Measurements from ENCODE around the gene HOXA2. TPM values are rescaled to one million over a fixed set of nuclear protein-coding genes. Genes with fewer than 3 reads are reported as not detected.
A peak's percentile ranks its signal among the peaks of the same experiment; 100 is the strongest.

The HOXA2 gene
- total RNA-seq, 1 experiment from 2014 or later, result not detected

GRCh38 chr7:27123007-27123476 lies 20.6 kb upstream of the HOXA2 start:
- BruUV-seq (replicated peaks), result no TSS peak
- no peak for DNase-seq (ENCODE audit: low spot score)
- POLR2A ChIA-PET (ENCODE audit: low non-redundant PET), result no interaction called here
- CTCF ChIA-PET, result no interaction called here
- peaks cover 100% of the 10 kb centered on the region for H3K27me3 ChIP-seq (replicated peaks; ENCODE audit: insufficient read depth, low read depth, low read length, poor library complexity)
- no peaks in the 10 kb centered on the region for H3K9me3 ChIP-seq (ENCODE audit: low read depth, low read length, poor library complexity, severe bottlenecking)
- intact Hi-C loops (cut with micrococcal nuclease; ENCODE audit: unreplicated experiment), result no loop called here
- no peak overlapping the region for H3K4me3 ChIP-seq (ENCODE audit: low read depth, low read length, poor library complexity, severe bottlenecking)
- no peaks in the 10 kb centered on the region for H3K36me3 ChIP-seq (ENCODE audit: insufficient read depth, low read length, poor library complexity, severe bottlenecking)
- H3K27ac ChIP-seq (ENCODE audit: low read depth, low read length, poor library complexity, severe bottlenecking), result no peak overlapping the region
- TF ChIP-seq EZH2 (IDR thresholded peaks at IDR 0.05; ENCODE audit: borderline replicate concordance, low read depth, low read length, poor library complexity, severe bottlenecking), result no peak
- TF ChIP-seq, protein P1, sequence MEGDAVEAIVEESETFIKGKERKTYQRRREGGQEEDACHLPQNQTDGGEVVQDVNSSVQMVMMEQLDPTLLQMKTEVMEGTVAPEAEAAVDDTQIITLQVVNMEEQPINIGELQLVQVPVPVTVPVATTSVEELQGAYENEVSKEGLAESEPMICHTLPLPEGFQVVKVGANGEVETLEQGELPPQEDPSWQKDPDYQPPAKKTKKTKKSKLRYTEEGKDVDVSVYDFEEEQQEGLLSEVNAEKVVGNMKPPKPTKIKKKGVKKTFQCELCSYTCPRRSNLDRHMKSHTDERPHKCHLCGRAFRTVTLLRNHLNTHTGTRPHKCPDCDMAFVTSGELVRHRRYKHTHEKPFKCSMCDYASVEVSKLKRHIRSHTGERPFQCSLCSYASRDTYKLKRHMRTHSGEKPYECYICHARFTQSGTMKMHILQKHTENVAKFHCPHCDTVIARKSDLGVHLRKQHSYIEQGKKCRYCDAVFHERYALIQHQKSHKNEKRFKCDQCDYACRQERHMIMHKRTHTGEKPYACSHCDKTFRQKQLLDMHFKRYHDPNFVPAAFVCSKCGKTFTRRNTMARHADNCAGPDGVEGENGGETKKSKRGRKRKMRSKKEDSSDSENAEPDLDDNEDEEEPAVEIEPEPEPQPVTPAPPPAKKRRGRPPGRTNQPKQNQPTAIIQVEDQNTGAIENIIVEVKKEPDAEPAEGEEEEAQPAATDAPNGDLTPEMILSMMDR (conservative IDR thresholded peaks at IDR 0.05; ENCODE audit: low read depth, low read length), result no peak
- H3K4me1 ChIP-seq (ENCODE audit: insufficient read depth, low read length, poor library complexity, severe bottlenecking), result no peaks in the 10 kb centered on the region

DNA sequence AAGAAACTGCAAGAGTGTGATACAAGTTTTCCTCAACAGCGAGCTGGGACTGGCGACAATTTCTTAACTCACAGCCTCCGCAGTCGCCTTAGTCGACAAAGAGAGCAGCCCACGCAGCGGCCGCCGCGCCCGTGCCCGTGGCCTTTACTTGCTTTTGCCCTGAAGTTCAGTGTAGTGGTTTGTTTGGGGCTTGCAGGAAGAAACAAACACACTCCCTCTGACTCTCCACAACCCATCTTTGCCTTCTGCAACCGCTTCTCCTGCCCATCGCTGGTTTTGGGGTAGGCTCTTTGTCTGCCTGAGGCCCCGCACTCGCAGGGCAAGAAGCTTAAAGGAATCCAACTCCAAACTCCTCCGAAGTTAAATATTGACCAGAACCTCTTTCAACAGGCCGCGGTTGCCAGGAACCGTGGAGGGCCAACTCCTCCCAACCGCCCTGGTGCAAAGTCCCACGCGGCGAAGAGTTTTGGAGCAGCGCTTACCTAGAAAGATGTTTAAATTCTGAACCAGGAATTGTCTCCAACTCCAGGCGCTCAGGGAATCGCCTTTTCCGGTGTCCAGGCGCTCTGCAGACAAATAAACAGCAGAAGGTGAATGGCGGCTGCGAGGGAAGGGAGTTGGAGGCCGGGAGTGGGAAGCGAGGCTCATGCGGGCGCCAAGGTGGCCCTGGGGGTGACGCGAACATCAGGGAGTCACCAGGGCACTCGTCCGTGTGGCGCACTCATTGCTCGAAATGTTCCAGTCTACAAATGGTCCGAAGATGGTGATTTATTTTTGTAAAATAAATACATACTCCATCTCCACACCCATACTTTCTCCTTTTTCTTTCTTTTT lies 19.8 kb upstream of the HOXA2 start:
- DNase-seq (ENCODE audit: low spot score), result no peak
- CTCF ChIA-PET, result no interaction called here
- no peak overlapping the region for H3K4me3 ChIP-seq (ENCODE audit: low read depth, low read length, poor library complexity, severe bottlenecking)
- no TSS peak for BruUV-seq (replicated peaks)
- H3K36me3 ChIP-seq (ENCODE audit: insufficient read depth, low read length, poor library complexity, severe bottlenecking), result no peaks in the 10 kb centered on the region
- peaks cover 100% of the 10 kb centered on the region for H3K27me3 ChIP-seq (replicated peaks; ENCODE audit: insufficient read depth, low read depth, low read length, poor library complexity)
- intact Hi-C loops (cut with micrococcal nuclease; ENCODE audit: unreplicated experiment), result no loop called here
- H3K9me3 ChIP-seq (ENCODE audit: low read depth, low read length, poor library complexity, severe bottlenecking), result no peaks in the 10 kb centered on the region
- POLR2A ChIA-PET (ENCODE audit: low non-redundant PET), result no interaction called here
- TF ChIP-seq, protein P1 (conservative IDR thresholded peaks at IDR 0.05; ENCODE audit: low read depth, low read length), result no peak
- peak; percentile 54 for TF ChIP-seq EZH2 (IDR thresholded peaks at IDR 0.05; ENCODE audit: borderline replicate concordance, low read depth, low read length, poor library complexity, severe bottlenecking)
- H3K4me1 ChIP-seq (ENCODE audit: insufficient read depth, low read length, poor library complexity, severe bottlenecking), result no peaks in the 10 kb centered on the region
- no peak overlapping the region for H3K27ac ChIP-seq (ENCODE audit: low read depth, low read length, poor library complexity, severe bottlenecking)

- Histone ChIP-seq H3K27me3 (replicated peaks; ENCODE audit: insufficient read depth, low read depth, low read length, poor library complexity) (peaks cover 100% of the 10 kb centered on the region), H3K27ac (ENCODE audit: low read depth, low read length, poor library complexity, severe bottlenecking) (no peak overlapping the region), H3K4me1 (ENCODE audit: insufficient read depth, low read length, poor library complexity, severe bottlenecking) (no peaks in the 10 kb centered on the region), H3K36me3 (ENCODE audit: insufficient read depth, low read length, poor library complexity, severe bottlenecking) (no peaks in the 10 kb centered on the region), H3K9me3 (ENCODE audit: low read depth, low read length, poor library complexity, severe bottlenecking) (no peaks in the 10 kb centered on the region), H3K4me3 (ENCODE audit: low read depth, low read length, poor library complexity, severe bottlenecking) (no peak overlapping the region)
- BruUV-seq (replicated peaks), result no TSS peak
- ChIA-PET POLR2A (ENCODE audit: low non-redundant PET) (no interaction called here), CTCF (no interaction called here)
- DNase-seq (ENCODE audit: low spot score), result no peak
- TF ChIP-seq EZH2 (IDR thresholded peaks at IDR 0.05; ENCODE audit: borderline replicate concordance, low read depth, low read length, poor library complexity, severe bottlenecking), result no peak
- TF ChIP-seq, protein P1 (conservative IDR thresholded peaks at IDR 0.05; ENCODE audit: low read depth, low read length), result no peak
- intact Hi-C loops (cut with micrococcal nuclease; ENCODE audit: unreplicated experiment), result no loop called here
Observed at GRCh38 chr7:27121684-27122076, 19.2 kb upstream of the HOXA2 start.
